ENCODE data around the gene ITGA2B. TPM values are rescaled to one million over a fixed set of nuclear protein-coding genes. Genes with fewer than 3 reads are reported as not detected.

The ITGA2B gene
- total and polyA plus RNA-seq, 2 of the 8 experiments (the other 6 are each of a cell fraction or from before 2014, with no cell fraction given), result 6.9 to 12.3 TPM

GRCh38 chr17:44335968-44336367 is 53.5 kb downstream of the ITGA2B start:
- Histone ChIP-seq H3K79me1 (ENCODE audit: low read depth, low read length) (no peaks in the 10 kb centered on the region), H3K4me2 (ENCODE audit: insufficient read depth in 1 of 2, low read depth in 2 of 2, low read length in 2 of 2) (no peak overlapping the region), H2BK12ac (ENCODE audit: low read depth, low read length) (no peak overlapping the region), H3K14ac (ENCODE audit: insufficient read length) (no peak overlapping the region), H3K23me2 (ENCODE audit: low read depth, low read length) (no peaks in the 10 kb centered on the region), H3K23ac (ENCODE audit: insufficient read length) (no peak overlapping the region), H4K91ac (replicated peaks; ENCODE audit: insufficient read length, low read length) (no peak overlapping the region), H2BK5ac (ENCODE audit: low read depth, low read length) (no peak overlapping the region), H3K18ac (ENCODE audit: extremely low read depth, low read length) (no peak overlapping the region), H3K9me3 (ENCODE audit: insufficient read depth in 2 of 2, low read depth in 1 of 2, low read length in 1 of 2) (no peaks in the 10 kb centered on the region), H4K8ac (ENCODE audit: extremely low read depth, insufficient read depth, low read length) (peak overlapping the region; percentile 46; the same call in 1 of the 2 replicates), H3K27me3 (replicated peaks in 1 of 4; ENCODE audit: control insufficient read depth in 3 of 4, extremely low read depth in 1 of 4, insufficient read depth in 3 of 4, low read length in 3 of 4) (peaks cover 0 to 2% (median under 1%) of the 10 kb centered on the region in 4 experiments; a peak in 1 of 7 replicates), H3K4ac (replicated peaks; ENCODE audit: insufficient read length, low read depth, low read length) (no peak overlapping the region), H2AFZ (ENCODE audit: low read length) (no peak overlapping the region), H3K36me3 (ENCODE audit: control insufficient read depth in 2 of 4, insufficient read depth in 4 of 4, low read length in 3 of 4) (no peaks in the 10 kb centered on the region), H2AK5ac (ENCODE audit: low read depth, low read length) (no peak overlapping the region), H4K20me1 (replicated peaks in 1 of 2; ENCODE audit: control insufficient read depth in 1 of 2, insufficient read depth in 2 of 2, low read length in 2 of 2) (no peaks in the 10 kb centered on the region), H3K79me2 (ENCODE audit: control insufficient read depth in 1 of 2, insufficient read depth in 2 of 2, low read length in 2 of 2) (no peaks in the 10 kb centered on the region), H3K56ac (replicated peaks; ENCODE audit: insufficient read length, low read depth, low read length) (no peak overlapping the region), H3K9ac (replicated peaks in 1 of 4; ENCODE audit: extremely low read depth in 1 of 4, low read depth in 3 of 4, low read length in 3 of 4) (no peak overlapping the region), H2BK120ac (replicated peaks; ENCODE audit: low read depth, low read length) (no peak overlapping the region), H2BK15ac (ENCODE audit: low read length) (no peak overlapping the region), H4K5ac (ENCODE audit: insufficient read length, low read depth, low read length) (no peak overlapping the region), H3K4me3 (ENCODE audit: extremely low read depth in 1 of 4, insufficient read depth in 2 of 4, low read depth in 3 of 4, low read length in 4 of 4) (no peak overlapping the region), H3K27ac (ENCODE audit: low read depth, low read length) (no peak overlapping the region), H3K4me1 (replicated peaks in 1 of 4; ENCODE audit: control insufficient read depth in 3 of 4, insufficient read depth in 4 of 4, low read length in 3 of 4) (peaks cover 0 to 2% (median 2%) of the 10 kb centered on the region in 4 experiments; a peak in 5 of 7 replicates), H2BK20ac (ENCODE audit: low read length) (no peak overlapping the region)
- 77% methylated on average over 5 of the region's 5 CpGs; no CpG with 5 or more reads in 1 of the 2 experiments for WGBS, 2 experiments (ENCODE audit: extremely low coverage in 1 of 2, insufficient coverage in 1 of 2, insufficient read length in 1 of 2, insufficient replicate concordance in 2 of 2, low coverage in 1 of 2, low lambda C conversion rate in 2 of 2, missing lambda C conversion rate in 1 of 2)
- POLR2A ChIA-PET (ENCODE audit: partially characterized antibody), result interaction anchor here (1.0 kb wide), 1 partner anchor 21 kb away, joined by 3 read pairs; no protein-coding TSS in a partner anchor
- no peak for DNase-seq (ENCODE audit: low read depth in 1 of 2, low spot score in 2 of 2)
- TF ChIP-seq KDM4A (IDR thresholded peaks at IDR 0.05; ENCODE audit: low read depth, low read length, severe bottlenecking) (no peak), POLR2AphosphoS5 (IDR thresholded peaks at IDR 0.05; ENCODE audit: low read depth, low read length) (no peak), TAF1 (IDR thresholded peaks at IDR 0.05; ENCODE audit: low read depth, low read length) (no peak), HDAC6 (IDR thresholded peaks at IDR 0.05; ENCODE audit: low read depth, low read length) (no peak), RFX5 (IDR thresholded peaks at IDR 0.05; ENCODE audit: borderline replicate concordance, low read depth, low read length) (no peak), E2F6 (IDR thresholded peaks at IDR 0.05) (no peak), CHD2 (IDR thresholded peaks at IDR 0.05; ENCODE audit: low read length) (no peak), TCF12 (IDR thresholded peaks at IDR 0.05; ENCODE audit: low read depth, low read length) (no peak), NANOG (IDR thresholded peaks at IDR 0.05; ENCODE audit: insufficient read depth, low read depth, low read length, poor library complexity, severe bottlenecking) (no peak), SP2 (IDR thresholded peaks at IDR 0.05; ENCODE audit: low read length) (no peak)
- FAIRE-seq, result no peak
- CTCF ChIA-PET (ENCODE audit: partially characterized antibody), result interaction anchor here (0.7 to 11.0 kb wide), 8 partner anchors 15 to 214 kb away, joined by 3 to 158 read pairs (median 6); no protein-coding TSS in a partner anchor
